OCI-LY1 (cell line): ENCODE results near the gene CD5L.

Experiments used
- H2AFZ ChIP-seq: fragments of 200-600 bp; sonication (generic), shearing (Covaris generic); 2 replicates; pipeline ENCODE4 v1.6.0; 2014; ENCODE audit warnings: antibody characterized with exemption, mild to moderate bottlenecking, low read length
- H3F3A ChIP-seq: fragments of 200-600 bp; sonication (generic), shearing (Covaris generic); 2 replicates; pipeline ENCODE4 v1.6.0; 2014; ENCODE audit warnings: mild to moderate bottlenecking, antibody characterized with exemption, low read length, moderate library complexity; ENCODE audit not compliant: insufficient read depth
- H3K27ac ChIP-seq: fragments of 200-600 bp; sonication (generic); 2 replicates; pipeline ENCODE4 v1.5.1; 2014; ENCODE audit warnings: low read length, mixed run types, mild to moderate bottlenecking, low read depth; ENCODE audit not compliant: poor library complexity, severe bottlenecking
- H3K27me3 ChIP-seq: fragments of 200-600 bp; sonication (generic); 2 replicates; pipeline ENCODE4 v1.6.0; 2014; ENCODE audit warnings: antibody characterized with exemption, mild to moderate bottlenecking, low read length, moderate library complexity; ENCODE audit not compliant: insufficient read depth
- H3K36me3 ChIP-seq: fragments of 200-600 bp; sonication (generic); 2 replicates; pipeline ENCODE4 v1.6.1; 2014; ENCODE audit warnings: mild to moderate bottlenecking, antibody characterized with exemption, low read length, moderate library complexity, mixed read lengths; ENCODE audit not compliant: insufficient read depth
- H3K4me1 ChIP-seq: fragments of 200-600 bp; sonication (generic); 2 replicates; pipeline ENCODE4 v1.5.1; 2014; ENCODE audit warnings: mild to moderate bottlenecking, low read length, moderate library complexity; ENCODE audit not compliant: insufficient read depth, severe bottlenecking
- H3K4me2 ChIP-seq: fragments of 200-600 bp; sonication (generic), shearing (Covaris generic); 2 replicates; pipeline ENCODE4 v1.6.1; 2014; ENCODE audit warnings: low read length
- H3K4me3 ChIP-seq: fragments of 200-600 bp; sonication (generic); 2 replicates; pipeline ENCODE4 v1.5.1; 2014; ENCODE audit warnings: low read length, low read depth, mild to moderate bottlenecking, mixed read lengths; ENCODE audit not compliant: poor library complexity, severe bottlenecking
- H3K79me2 ChIP-seq: fragments of 200-600 bp; shearing (Covaris generic); 2 replicates; pipeline ENCODE4 v1.6.1; 2016; ENCODE audit warnings: mixed run types, low read length, mixed read lengths; ENCODE audit not compliant: insufficient read depth
- H3K9ac ChIP-seq: fragments of 200-600 bp; sonication (generic), shearing (Covaris generic); 2 replicates; pipeline ENCODE4 v1.6.1; 2014; ENCODE audit warnings: mild to moderate bottlenecking, low read length, mixed read lengths
- H3K9me2 ChIP-seq: fragments of 200-600 bp; sonication (generic), shearing (Covaris generic); 2 replicates; pipeline ENCODE4 v1.6.1; 2014; ENCODE audit warnings: low read depth, mild to moderate bottlenecking, low read length, mixed read lengths
- H3K9me3 ChIP-seq: fragments of 200-600 bp; shearing (Covaris generic); 2 replicates; pipeline ENCODE4 v1.6.1; 2014; ENCODE audit warnings: low read length, mixed read lengths
- H4K20me1 ChIP-seq: fragments of 200-600 bp; sonication (generic), shearing (Covaris generic); 2 replicates; pipeline ENCODE4 v1.6.0; 2016; ENCODE audit warnings: mild to moderate bottlenecking, low read length; ENCODE audit not compliant: insufficient read depth
- CTCF ChIP-seq: fragments of 200-600 bp; sonication (generic), shearing (Covaris generic); IDR thresholded peaks from 2 replicates; pipeline ENCODE4 v1.5.1; 2017; ENCODE audit warnings: mild to moderate bottlenecking, antibody characterized with exemption, low read length, moderate library complexity, mixed read lengths
- EZH2 ChIP-seq: fragments of 200-600 bp; sonication (generic), shearing (Covaris generic); IDR thresholded peaks from 2 replicates; pipeline ENCODE4 v1.8.0; 2017; ENCODE audit warnings: borderline replicate concordance, mixed run types, mild to moderate bottlenecking, antibody characterized with exemption, low read length, moderate library complexity, mixed read lengths

Gene CD5L

GRCh38 chr1:157785248-157785647 lies 56.4 kb downstream of the CD5L start:
- H3K4me1 ChIP-seq = peaks cover 54% of the 10 kb centered on the region
- peak overlapping the region; percentile 93 for H3K27ac ChIP-seq
- H2AFZ ChIP-seq = no peak overlapping the region
- no peak overlapping the region; the same call in 1 of the 2 replicates for H3K9ac ChIP-seq
- no peaks in the 10 kb centered on the region for H3K27me3 ChIP-seq
- H3F3A ChIP-seq = no peaks in the 10 kb centered on the region
- TF ChIP-seq EZH2 (no peak), CTCF (no peak)
- no peaks in the 10 kb centered on the region for H3K79me2 ChIP-seq
- no peak overlapping the region for H3K4me3 ChIP-seq
- no peaks in the 10 kb centered on the region for H3K9me3 ChIP-seq
- H3K4me2 ChIP-seq = peak overlapping the region; percentile 22; the same call in 1 of the 2 replicates
- H3K9me2 ChIP-seq = no peaks in the 10 kb centered on the region
- no peaks in the 10 kb centered on the region for H3K36me3 ChIP-seq
- no peaks in the 10 kb centered on the region for H4K20me1 ChIP-seq

GRCh38 chr1:157784801-157785200 lies 56.8 kb downstream of the CD5L start:
- no peaks in the 10 kb centered on the region for H3K36me3 ChIP-seq
- peak overlapping the region; percentile 93 for H3K27ac ChIP-seq
- H3K4me1 ChIP-seq = peaks cover 59% of the 10 kb centered on the region
- no peak overlapping the region; the same call in 1 of the 2 replicates for H3K9ac ChIP-seq
- H3F3A ChIP-seq = no peaks in the 10 kb centered on the region
- H3K79me2 ChIP-seq = no peaks in the 10 kb centered on the region
- H3K9me3 ChIP-seq = no peaks in the 10 kb centered on the region
- H3K27me3 ChIP-seq = no peaks in the 10 kb centered on the region
- H3K4me3 ChIP-seq = no peak overlapping the region
- no peaks in the 10 kb centered on the region for H4K20me1 ChIP-seq
- H3K9me2 ChIP-seq = no peaks in the 10 kb centered on the region
- peak overlapping the region; percentile 22; the same call in 1 of the 2 replicates for H3K4me2 ChIP-seq
- TF ChIP-seq CTCF = no peak
- no peak for TF ChIP-seq EZH2
- no peak overlapping the region for H2AFZ ChIP-seq

- TF ChIP-seq EZH2 (no peak), CTCF (no peak)
- no peaks in the 10 kb centered on the region for H3K9me3 ChIP-seq
- no peak overlapping the region for H3K4me3 ChIP-seq
- peaks cover 78% of the 10 kb centered on the region for H3K4me1 ChIP-seq
- H4K20me1 ChIP-seq = no peaks in the 10 kb centered on the region
- H3F3A ChIP-seq = no peaks in the 10 kb centered on the region
- no peak overlapping the region for H2AFZ ChIP-seq
- peak overlapping the region; percentile 7; the same call in 1 of the 2 replicates for H3K9ac ChIP-seq
- no peaks in the 10 kb centered on the region for H3K36me3 ChIP-seq
- H3K9me2 ChIP-seq = no peaks in the 10 kb centered on the region
- H3K79me2 ChIP-seq = no peaks in the 10 kb centered on the region
- H3K27me3 ChIP-seq = no peaks in the 10 kb centered on the region
- peak overlapping the region; percentile 93 for H3K27ac ChIP-seq
- peak overlapping the region; percentile 39 for H3K4me2 ChIP-seq
Observed at GRCh38 chr1:157782931-157783330, 58.7 kb downstream of the CD5L start.
